Measurements from ENCODE around the gene HELB. TPM values are rescaled to one million over a fixed set of nuclear protein-coding genes. Genes with fewer than 3 reads are reported as not detected.

HELB gene
- total and polyA plus RNA-seq, 2 of the 8 experiments (the other 6 are each of a cell fraction or from before 2014, with no cell fraction given): 1.8 to 7.6 TPM

DNA sequence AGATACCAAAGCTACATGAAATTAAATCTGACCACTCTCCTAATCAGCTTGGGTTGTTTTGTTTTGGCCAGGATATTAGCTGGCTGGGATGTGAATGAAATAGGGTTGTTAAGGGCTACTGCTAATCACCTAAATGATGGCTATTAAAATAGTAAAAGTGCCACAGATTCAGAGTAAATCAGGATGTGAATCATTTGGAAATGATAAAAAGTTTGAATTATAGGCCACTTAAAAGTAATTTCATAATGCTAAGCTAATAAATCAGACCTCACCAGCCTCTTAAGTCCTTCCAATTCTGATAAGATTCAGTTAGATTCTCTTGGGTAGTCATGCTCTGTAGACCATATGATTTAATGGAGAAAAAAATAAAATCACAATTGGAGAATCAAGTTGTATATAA lies 12.0 kb downstream of the HELB start (continued):
- TF ChIP-seq, protein P1, sequence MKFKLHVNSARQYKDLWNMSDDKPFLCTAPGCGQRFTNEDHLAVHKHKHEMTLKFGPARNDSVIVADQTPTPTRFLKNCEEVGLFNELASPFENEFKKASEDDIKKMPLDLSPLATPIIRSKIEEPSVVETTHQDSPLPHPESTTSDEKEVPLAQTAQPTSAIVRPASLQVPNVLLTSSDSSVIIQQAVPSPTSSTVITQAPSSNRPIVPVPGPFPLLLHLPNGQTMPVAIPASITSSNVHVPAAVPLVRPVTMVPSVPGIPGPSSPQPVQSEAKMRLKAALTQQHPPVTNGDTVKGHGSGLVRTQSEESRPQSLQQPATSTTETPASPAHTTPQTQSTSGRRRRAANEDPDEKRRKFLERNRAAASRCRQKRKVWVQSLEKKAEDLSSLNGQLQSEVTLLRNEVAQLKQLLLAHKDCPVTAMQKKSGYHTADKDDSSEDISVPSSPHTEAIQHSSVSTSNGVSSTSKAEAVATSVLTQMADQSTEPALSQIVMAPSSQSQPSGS (IDR thresholded peaks at IDR 0.05; ENCODE audit: low read length): no peak
- no peak for TF ChIP-seq SIRT6 (IDR thresholded peaks at IDR 0.05; ENCODE audit: low read length)
